ENCODE results near the gene FHIT.

The FHIT gene

DNA sequence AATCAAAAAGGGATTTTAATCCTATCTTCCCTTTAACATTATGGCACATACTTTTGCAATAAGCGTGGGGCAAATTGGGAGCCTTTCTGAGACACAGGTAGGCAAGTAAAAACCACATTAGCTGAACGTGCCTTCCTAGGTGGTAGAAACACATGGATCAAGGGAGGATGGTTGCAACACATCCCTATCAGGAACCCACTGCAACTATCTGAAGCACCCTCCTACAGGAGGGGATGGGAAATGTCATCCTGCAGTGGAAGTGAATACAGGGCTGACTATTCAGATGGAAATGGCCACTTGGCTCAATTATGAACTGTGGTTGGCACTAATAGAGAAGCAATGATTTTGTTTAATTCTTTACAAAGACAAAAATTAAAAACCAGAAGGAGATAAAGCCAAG lies 826.3 kb downstream of the FHIT start:
- TF ChIP-seq, protein P1, sequence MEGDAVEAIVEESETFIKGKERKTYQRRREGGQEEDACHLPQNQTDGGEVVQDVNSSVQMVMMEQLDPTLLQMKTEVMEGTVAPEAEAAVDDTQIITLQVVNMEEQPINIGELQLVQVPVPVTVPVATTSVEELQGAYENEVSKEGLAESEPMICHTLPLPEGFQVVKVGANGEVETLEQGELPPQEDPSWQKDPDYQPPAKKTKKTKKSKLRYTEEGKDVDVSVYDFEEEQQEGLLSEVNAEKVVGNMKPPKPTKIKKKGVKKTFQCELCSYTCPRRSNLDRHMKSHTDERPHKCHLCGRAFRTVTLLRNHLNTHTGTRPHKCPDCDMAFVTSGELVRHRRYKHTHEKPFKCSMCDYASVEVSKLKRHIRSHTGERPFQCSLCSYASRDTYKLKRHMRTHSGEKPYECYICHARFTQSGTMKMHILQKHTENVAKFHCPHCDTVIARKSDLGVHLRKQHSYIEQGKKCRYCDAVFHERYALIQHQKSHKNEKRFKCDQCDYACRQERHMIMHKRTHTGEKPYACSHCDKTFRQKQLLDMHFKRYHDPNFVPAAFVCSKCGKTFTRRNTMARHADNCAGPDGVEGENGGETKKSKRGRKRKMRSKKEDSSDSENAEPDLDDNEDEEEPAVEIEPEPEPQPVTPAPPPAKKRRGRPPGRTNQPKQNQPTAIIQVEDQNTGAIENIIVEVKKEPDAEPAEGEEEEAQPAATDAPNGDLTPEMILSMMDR (IDR thresholded peaks at IDR 0.05; ENCODE audit: insufficient read depth, missing control alignments) = no peak
- FAIRE-seq (no peak), DNase-seq (ENCODE audit: insufficient read length, low spot score) (no peak)

DNA sequence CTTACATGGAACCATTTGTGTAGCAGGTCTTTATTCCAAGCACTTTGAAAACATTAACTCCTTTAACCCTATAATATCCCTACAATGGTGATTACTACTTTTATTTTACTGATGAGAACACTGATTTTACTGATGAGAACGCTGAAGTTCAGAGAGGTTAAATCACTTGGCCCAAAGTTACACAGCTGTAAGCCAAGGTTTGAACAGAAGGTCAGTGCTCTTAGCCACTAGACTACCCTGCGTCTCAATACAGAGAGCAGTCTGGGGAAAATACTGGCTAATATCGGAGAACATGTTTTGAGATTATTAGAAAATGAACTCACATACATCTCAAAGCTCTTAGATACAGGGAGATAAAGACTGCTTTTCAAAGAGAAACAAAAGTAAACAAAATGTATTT lies 827.2 kb downstream of the FHIT start:
- TF ChIP-seq, protein P1 (IDR thresholded peaks at IDR 0.05; ENCODE audit: insufficient read depth, missing control alignments) = no peak
- no peak for DNase-seq (ENCODE audit: insufficient read length, low spot score)
- no peak for FAIRE-seq

DNA sequence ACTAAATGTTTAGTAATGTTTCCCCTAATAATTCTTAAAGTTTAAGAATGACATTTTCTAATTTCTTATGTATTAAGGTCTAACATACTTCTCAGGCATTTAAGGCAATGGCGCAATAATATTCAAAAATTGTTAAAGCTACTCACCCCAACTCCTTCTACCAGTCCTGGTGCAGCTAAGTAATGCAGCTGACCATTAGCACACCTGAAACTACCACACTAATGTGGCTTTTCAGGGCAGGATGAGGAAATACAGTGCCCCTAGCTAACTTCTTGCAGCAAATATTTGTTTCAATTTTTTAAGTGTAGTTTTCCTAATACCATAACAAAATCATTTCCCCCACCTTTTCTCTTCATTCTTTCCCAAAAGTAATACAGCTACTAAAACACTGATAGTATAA lies 827.7 kb downstream of the FHIT start:
- DNase-seq (ENCODE audit: insufficient read length, low spot score) (no peak), FAIRE-seq (no peak)
- TF ChIP-seq, protein P1 (IDR thresholded peaks at IDR 0.05; ENCODE audit: insufficient read depth, missing control alignments) = no peak

DNA sequence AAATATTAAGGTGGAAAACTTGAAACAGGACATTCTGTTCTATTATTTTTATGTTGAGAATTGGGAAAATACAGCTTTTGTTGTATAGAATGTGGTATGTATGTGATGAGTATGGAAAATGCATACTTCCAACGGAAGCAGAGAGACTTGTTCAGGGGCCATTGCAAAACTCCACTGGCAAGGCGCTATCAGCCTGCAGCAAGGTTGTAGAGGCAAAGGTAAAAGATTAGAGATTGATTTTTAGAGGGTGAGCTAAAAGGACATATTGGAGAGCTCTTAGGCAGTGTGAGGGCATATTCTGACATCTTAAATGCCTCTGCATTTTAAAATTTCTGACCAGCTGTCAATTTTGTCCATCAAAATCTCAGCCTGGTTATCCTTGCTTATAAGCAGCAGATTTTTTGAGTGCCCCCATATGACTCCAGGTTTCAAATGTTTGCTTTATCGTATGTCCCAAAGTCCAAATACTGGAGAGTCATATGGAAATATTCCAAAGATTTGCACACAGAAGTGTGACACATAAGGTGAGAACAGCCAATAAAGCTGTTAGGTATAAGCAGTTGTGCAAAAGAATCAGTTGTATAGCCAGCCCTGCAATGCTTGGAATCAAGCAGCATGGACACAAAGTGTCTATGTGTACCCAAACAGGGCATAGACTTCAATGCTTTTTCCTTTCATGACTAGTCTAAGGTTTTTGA lies 829.4 kb downstream of the FHIT start:
- TF ChIP-seq, protein P1 (IDR thresholded peaks at IDR 0.05; ENCODE audit: insufficient read depth, missing control alignments) = no peak
- DNase-seq (ENCODE audit: insufficient read length, low spot score) = no peak
- no peak for FAIRE-seq

DNA sequence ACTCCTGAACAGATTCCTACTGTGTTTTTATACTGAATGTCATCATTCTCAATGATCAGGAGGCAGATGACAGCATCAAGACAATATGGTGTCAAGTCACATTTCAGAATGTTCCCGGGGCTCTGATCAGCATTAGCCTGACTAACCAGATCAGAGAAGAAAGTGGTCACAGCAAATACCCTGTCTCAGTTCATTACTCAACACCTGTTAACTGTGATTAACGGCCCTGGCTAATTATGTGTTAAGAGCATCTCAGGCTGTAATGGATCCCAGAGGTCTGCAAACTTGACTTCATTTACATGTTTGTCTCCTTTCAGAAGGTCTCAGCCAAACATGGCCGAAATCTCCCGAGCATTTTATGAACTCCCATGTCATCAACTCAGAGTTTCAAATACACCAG lies 833.7 kb downstream of the FHIT start:
- FAIRE-seq (peak; percentile 79), DNase-seq (ENCODE audit: insufficient read length, low spot score) (peak; percentile 19)
- TF ChIP-seq, protein P1 (IDR thresholded peaks at IDR 0.05; ENCODE audit: insufficient read depth, missing control alignments) = no peak

DNA sequence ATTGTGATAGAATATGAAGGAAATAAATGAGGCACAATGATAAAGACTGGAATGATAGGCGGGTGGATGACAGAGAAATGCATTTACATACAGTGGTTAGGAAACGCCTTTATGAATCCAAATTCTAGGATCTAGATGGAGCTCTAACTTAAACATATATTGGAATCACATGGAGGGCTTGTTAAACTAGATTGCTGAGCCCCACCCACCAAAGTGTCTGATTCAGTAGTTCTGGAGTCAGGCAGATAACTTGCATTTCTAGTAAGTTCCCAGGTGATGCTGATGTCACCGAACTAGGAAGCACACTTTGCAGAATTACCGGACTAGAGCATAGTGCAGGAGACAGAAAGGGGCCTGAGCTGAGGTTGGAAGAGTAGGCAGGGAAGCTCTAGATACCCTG lies 837.2 kb downstream of the FHIT start:
- TF ChIP-seq, protein P1 (IDR thresholded peaks at IDR 0.05; ENCODE audit: insufficient read depth, missing control alignments) = no peak
- FAIRE-seq = no peak
- DNase-seq (ENCODE audit: insufficient read length, low spot score) = no peak

DNA sequence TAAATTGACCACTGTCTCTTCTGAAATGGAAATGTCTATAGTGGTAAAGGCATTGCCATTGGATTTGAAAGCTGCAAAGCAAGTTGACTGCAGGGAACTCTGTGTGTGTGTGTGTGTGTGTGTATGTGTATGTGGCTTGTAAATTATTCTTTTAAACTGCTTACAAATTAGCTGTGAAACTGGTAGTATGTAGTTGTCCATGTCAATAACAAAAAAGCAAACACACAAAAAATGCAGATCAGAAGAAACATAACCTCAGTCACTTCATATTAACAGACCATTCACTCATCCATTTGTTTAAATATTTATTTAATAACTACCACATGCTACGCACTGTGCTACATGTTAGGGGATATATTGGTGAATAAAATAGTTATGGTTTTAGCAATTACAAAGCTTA lies 837.7 kb downstream of the FHIT start:
- TF ChIP-seq, protein P1 (IDR thresholded peaks at IDR 0.05; ENCODE audit: insufficient read depth, missing control alignments) = no peak
- FAIRE-seq = no peak
- no peak for DNase-seq (ENCODE audit: insufficient read length, low spot score)

All from D721Med (cell line).